ENCODE data around the gene QRICH1.

Gene QRICH1

GRCh38 chr3:49119439-49119838 lies 25.6 kb upstream of the QRICH1 start:
- H3K4me1 ChIP-seq (ENCODE audit: control insufficient read depth, insufficient read depth, low read length, unreplicated experiment), result peaks cover 12% of the 10 kb centered on the region
- peak overlapping the region; percentile 89 for H3K4me3 ChIP-seq (ENCODE audit: low read depth, low read length)
- H3K36me3 ChIP-seq (ENCODE audit: insufficient read depth, low read length), result peaks cover 13% of the 10 kb centered on the region; the same call in 1 of the 2 replicates
- H2AFZ ChIP-seq (ENCODE audit: low read length, unreplicated experiment), result no peak overlapping the region
- H3K79me2 ChIP-seq (ENCODE audit: control insufficient read depth, insufficient read depth, low read length, unreplicated experiment), result peaks cover 17% of the 10 kb centered on the region
- no peaks in the 10 kb centered on the region for H3K27me3 ChIP-seq (ENCODE audit: insufficient read depth, low read length)
- H3K27ac ChIP-seq (ENCODE audit: low read depth, low read length), result peak overlapping the region; percentile 82; the same call in 1 of the 2 replicates

DNA sequence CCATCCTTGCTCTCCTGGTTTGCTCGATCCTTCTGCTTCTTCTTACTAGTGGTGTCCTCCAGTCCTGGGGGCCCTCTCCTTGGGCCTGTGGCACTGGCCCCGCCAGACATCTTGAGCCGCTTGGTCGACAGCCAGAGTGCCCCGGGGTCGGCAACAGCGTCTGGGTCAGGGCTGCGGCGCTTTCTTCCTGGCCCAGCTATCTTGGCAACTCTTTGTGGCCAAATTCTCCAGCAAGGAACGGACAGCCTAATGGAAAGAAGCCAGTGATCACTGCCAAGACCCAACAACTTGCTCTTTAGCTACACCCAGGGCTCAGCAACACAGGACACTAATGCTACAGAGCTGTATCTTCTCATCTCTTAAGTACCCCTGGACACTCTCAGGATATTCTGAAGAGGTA lies 25.2 kb upstream of the QRICH1 start:
- peak overlapping the region; percentile 82; the same call in 1 of the 2 replicates for H3K27ac ChIP-seq (ENCODE audit: low read depth, low read length)
- H3K36me3 ChIP-seq (ENCODE audit: insufficient read depth, low read length), result peaks cover 13% of the 10 kb centered on the region; the same call in 1 of the 2 replicates
- peaks cover 17% of the 10 kb centered on the region for H3K79me2 ChIP-seq (ENCODE audit: control insufficient read depth, insufficient read depth, low read length, unreplicated experiment)
- H3K27me3 ChIP-seq (ENCODE audit: insufficient read depth, low read length), result no peaks in the 10 kb centered on the region
- peak overlapping the region; percentile 89 for H3K4me3 ChIP-seq (ENCODE audit: low read depth, low read length)
- H2AFZ ChIP-seq (ENCODE audit: low read length, unreplicated experiment), result no peak overlapping the region
- peaks cover 12% of the 10 kb centered on the region for H3K4me1 ChIP-seq (ENCODE audit: control insufficient read depth, insufficient read depth, low read length, unreplicated experiment)

GRCh38 chr3:49112262-49112661 lies 18.4 kb upstream of the QRICH1 start:
- no peaks in the 10 kb centered on the region for H3K79me2 ChIP-seq (ENCODE audit: control insufficient read depth, insufficient read depth, low read length, unreplicated experiment)
- H3K4me3 ChIP-seq (ENCODE audit: low read depth, low read length), result no peak overlapping the region
- peaks cover 8% of the 10 kb centered on the region; the same call in 1 of the 2 replicates for H3K36me3 ChIP-seq (ENCODE audit: insufficient read depth, low read length)
- no peak overlapping the region for H2AFZ ChIP-seq (ENCODE audit: low read length, unreplicated experiment)
- H3K27ac ChIP-seq (ENCODE audit: low read depth, low read length), result no peak overlapping the region
- no peaks in the 10 kb centered on the region for H3K4me1 ChIP-seq (ENCODE audit: control insufficient read depth, insufficient read depth, low read length, unreplicated experiment)
- no peaks in the 10 kb centered on the region for H3K27me3 ChIP-seq (ENCODE audit: insufficient read depth, low read length)

GRCh38 chr3:49111347-49111746 lies 17.5 kb upstream of the QRICH1 start:
- Histone ChIP-seq H3K27me3 (ENCODE audit: insufficient read depth, low read length) (no peaks in the 10 kb centered on the region), H3K4me1 (ENCODE audit: control insufficient read depth, insufficient read depth, low read length, unreplicated experiment) (no peaks in the 10 kb centered on the region), H3K4me3 (ENCODE audit: low read depth, low read length) (no peak overlapping the region), H3K27ac (ENCODE audit: low read depth, low read length) (no peak overlapping the region), H3K79me2 (ENCODE audit: control insufficient read depth, insufficient read depth, low read length, unreplicated experiment) (no peaks in the 10 kb centered on the region), H3K36me3 (ENCODE audit: insufficient read depth, low read length) (peaks cover 8% of the 10 kb centered on the region; the same call in 1 of the 2 replicates), H2AFZ (ENCODE audit: low read length, unreplicated experiment) (no peak overlapping the region)

GRCh38 chr3:49110780-49111179 lies 16.9 kb upstream of the QRICH1 start:
- H3K4me1 ChIP-seq (ENCODE audit: control insufficient read depth, insufficient read depth, low read length, unreplicated experiment), result no peaks in the 10 kb centered on the region
- H3K79me2 ChIP-seq (ENCODE audit: control insufficient read depth, insufficient read depth, low read length, unreplicated experiment), result no peaks in the 10 kb centered on the region
- no peak overlapping the region for H2AFZ ChIP-seq (ENCODE audit: low read length, unreplicated experiment)
- H3K36me3 ChIP-seq (ENCODE audit: insufficient read depth, low read length), result peaks cover 8% of the 10 kb centered on the region; the same call in 1 of the 2 replicates
- no peaks in the 10 kb centered on the region for H3K27me3 ChIP-seq (ENCODE audit: insufficient read depth, low read length)
- no peak overlapping the region for H3K27ac ChIP-seq (ENCODE audit: low read depth, low read length)
- H3K4me3 ChIP-seq (ENCODE audit: low read depth, low read length), result no peak overlapping the region

- Histone ChIP-seq H3K36me3 (ENCODE audit: insufficient read depth, low read length) (peaks cover 8% of the 10 kb centered on the region; the same call in 1 of the 2 replicates), H3K4me3 (ENCODE audit: low read depth, low read length) (no peak overlapping the region), H3K27ac (ENCODE audit: low read depth, low read length) (no peak overlapping the region), H3K79me2 (ENCODE audit: control insufficient read depth, insufficient read depth, low read length, unreplicated experiment) (peaks cover 11% of the 10 kb centered on the region), H3K4me1 (ENCODE audit: control insufficient read depth, insufficient read depth, low read length, unreplicated experiment) (peaks cover 6% of the 10 kb centered on the region), H3K27me3 (ENCODE audit: insufficient read depth, low read length) (no peaks in the 10 kb centered on the region), H2AFZ (ENCODE audit: low read length, unreplicated experiment) (no peak overlapping the region)
Measured at GRCh38 chr3:49108346-49108745, 14.5 kb upstream of the QRICH1 start.

- peaks cover 16% of the 10 kb centered on the region for H3K79me2 ChIP-seq (ENCODE audit: control insufficient read depth, insufficient read depth, low read length, unreplicated experiment)
- H2AFZ ChIP-seq (ENCODE audit: low read length, unreplicated experiment), result peak within 1 kb of the TSS; percentile 74
- no peaks in the 10 kb centered on the region for H3K27me3 ChIP-seq (ENCODE audit: insufficient read depth, low read length)
- H3K4me1 ChIP-seq (ENCODE audit: control insufficient read depth, insufficient read depth, low read length, unreplicated experiment), result peaks cover 9% of the 10 kb centered on the region
- peak within 1 kb of the TSS; percentile 50 for H3K27ac ChIP-seq (ENCODE audit: low read depth, low read length)
- H3K36me3 ChIP-seq (ENCODE audit: insufficient read depth, low read length), result peaks cover 26% of the 10 kb centered on the region
- peak within 1 kb of the TSS; percentile 90 for H3K4me3 ChIP-seq (ENCODE audit: low read depth, low read length)
Measured at GRCh38 chr3:49104427-49105291, 10.8 kb upstream of the QRICH1 start, which contains the start of gene QARS1. QARS1 (minus strand) TSS chr3:49104757; CDS start chr3:49104733, 24 bp downstream.

DNA sequence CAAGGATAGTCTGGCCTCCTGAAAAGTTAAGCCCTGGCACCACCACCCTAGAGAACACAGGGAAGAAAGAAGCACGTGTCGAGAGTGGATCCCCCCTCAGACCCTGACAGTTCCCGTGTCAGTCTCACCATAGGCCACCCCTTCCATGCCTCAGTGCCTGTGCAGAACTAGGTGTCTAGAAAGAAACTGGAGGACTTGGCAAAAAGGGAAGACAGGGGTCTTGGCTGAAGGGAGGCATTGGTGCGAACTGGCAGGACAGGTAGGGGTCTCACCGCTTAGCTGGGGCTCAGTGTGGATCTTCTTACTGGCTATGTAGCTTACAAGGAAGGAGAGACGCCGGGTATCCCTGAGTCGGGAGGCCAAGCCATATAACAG lies 10.2 kb upstream of the QRICH1 start:
- H2AFZ ChIP-seq (ENCODE audit: low read length, unreplicated experiment), result peak overlapping the region; percentile 74

DNA sequence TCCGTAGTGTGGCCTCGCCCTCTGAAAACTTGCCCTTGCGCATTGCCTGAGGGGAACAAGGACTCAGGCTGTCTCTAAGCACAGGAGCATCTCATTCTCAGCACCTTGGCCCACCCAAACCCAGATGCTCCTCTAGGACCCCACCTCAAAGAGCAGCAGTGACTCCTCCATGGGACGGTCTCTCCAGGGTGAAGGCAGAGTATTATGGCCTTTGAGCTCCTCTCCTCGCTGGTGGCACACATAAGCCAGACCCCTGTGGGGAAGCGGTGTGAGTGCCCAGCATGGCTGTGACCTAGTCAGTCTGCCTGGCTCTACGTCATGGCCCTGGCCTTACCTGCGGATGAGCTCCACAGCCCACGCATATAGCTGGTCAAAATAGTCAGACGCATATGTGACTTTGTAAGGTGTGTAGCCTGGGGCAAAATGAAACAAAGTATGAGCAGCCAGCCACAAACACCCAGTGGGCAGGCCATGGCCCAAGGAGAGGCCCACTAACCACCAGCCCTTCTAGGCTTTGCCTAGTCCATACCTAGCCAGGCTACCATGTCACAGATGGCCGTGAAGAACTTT lies 6.3 kb upstream of the QRICH1 start:
- Histone ChIP-seq H3K27ac (ENCODE audit: low read depth, low read length) (no peak overlapping the region), H3K4me3 (ENCODE audit: low read depth, low read length) (no peak overlapping the region), H3K36me3 (ENCODE audit: insufficient read depth, low read length) (peaks cover 26% of the 10 kb centered on the region), H3K27me3 (ENCODE audit: insufficient read depth, low read length) (no peaks in the 10 kb centered on the region), H2AFZ (ENCODE audit: low read length, unreplicated experiment) (no peak overlapping the region), H3K4me1 (ENCODE audit: control insufficient read depth, insufficient read depth, low read length, unreplicated experiment) (peaks cover 9% of the 10 kb centered on the region), H3K79me2 (ENCODE audit: control insufficient read depth, insufficient read depth, low read length, unreplicated experiment) (peaks cover 16% of the 10 kb centered on the region)

More for the DNA sequence above, 10.2 kb upstream of the QRICH1 start:
- Histone ChIP-seq H3K27me3 (ENCODE audit: insufficient read depth, low read length) (no peaks in the 10 kb centered on the region), H3K4me1 (ENCODE audit: control insufficient read depth, insufficient read depth, low read length, unreplicated experiment) (peaks cover 9% of the 10 kb centered on the region), H3K4me3 (ENCODE audit: low read depth, low read length) (peak overlapping the region; percentile 90), H3K36me3 (ENCODE audit: insufficient read depth, low read length) (peaks cover 26% of the 10 kb centered on the region), H3K27ac (ENCODE audit: low read depth, low read length) (no peak overlapping the region), H3K79me2 (ENCODE audit: control insufficient read depth, insufficient read depth, low read length, unreplicated experiment) (peaks cover 16% of the 10 kb centered on the region)

- Histone ChIP-seq H3K79me2 (ENCODE audit: control insufficient read depth, insufficient read depth, low read length, unreplicated experiment) (peaks cover 12% of the 10 kb centered on the region), H3K4me3 (ENCODE audit: low read depth, low read length) (no peak overlapping the region), H3K4me1 (ENCODE audit: control insufficient read depth, insufficient read depth, low read length, unreplicated experiment) (peaks cover 9% of the 10 kb centered on the region), H3K27me3 (ENCODE audit: insufficient read depth, low read length) (no peaks in the 10 kb centered on the region), H3K27ac (ENCODE audit: low read depth, low read length) (no peak overlapping the region), H3K36me3 (ENCODE audit: insufficient read depth, low read length) (peaks cover 26% of the 10 kb centered on the region), H2AFZ (ENCODE audit: low read length, unreplicated experiment) (no peak overlapping the region)
Measured at GRCh38 chr3:49098910-49099630, 5.2 kb upstream of the QRICH1 start.
